Measurements from ENCODE around the gene FRMD4B.

The FRMD4B gene

DNA sequence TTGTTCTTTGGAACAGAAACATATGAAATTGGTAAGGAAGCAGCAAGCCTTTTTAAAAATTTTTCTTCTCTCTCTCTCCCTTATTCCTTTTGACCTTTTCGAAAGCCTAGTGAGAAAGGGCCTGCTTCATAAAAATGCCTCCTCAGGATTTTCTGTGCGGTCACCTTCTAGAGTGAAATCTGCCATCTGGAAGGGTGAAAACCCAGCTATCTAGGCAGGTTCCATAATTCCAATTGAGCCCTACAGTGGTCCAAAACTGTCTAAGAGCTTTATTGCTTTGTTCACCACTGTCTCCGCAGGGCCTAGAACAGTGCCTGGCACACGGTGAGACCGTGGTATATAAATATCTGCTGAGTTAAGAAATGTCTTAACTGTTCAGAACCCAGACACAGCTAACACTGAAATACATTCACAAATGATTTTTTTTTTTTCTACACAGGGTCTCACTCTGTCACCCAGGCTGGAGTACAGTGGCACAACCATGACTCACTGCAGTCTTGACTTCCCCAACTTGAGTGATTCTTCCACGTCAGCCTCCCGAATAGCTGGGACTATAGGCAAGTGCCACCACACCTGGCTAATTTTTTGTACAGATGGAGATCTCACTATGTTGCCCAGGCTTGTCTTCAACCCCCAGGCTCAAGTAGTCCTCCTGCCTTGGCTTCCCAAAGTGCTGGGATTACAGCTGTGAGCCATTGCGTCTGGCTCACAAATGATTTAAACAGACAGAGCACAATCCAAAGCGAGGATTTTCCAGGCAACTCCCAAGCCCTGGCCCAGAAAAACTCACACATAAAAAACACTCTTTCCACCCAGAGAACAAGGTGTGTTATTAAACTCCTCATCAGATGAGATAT is 64.4 kb downstream of the FRMD4B start:
- DNase-seq: no peak

DNA sequence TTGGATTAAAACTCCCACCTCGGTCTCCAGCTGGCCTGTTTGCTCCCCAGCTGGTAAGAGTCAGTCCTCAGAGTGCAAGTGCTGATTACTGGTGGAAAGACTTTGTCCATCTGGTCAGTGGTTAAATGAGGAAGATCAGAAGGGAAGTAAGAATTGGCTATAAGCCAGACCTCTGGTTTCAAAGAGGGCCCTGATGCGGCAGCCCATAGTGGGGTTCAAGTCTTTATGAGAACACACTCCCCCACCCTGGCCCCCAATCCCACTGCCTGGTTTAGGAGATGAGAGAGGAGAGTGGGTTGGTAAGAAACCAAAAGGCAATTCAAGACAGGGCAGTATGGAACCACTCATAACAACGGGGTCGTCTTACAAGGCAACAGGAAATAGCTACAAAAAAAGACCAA is 65.0 kb downstream of the FRMD4B start:
- no peak for DNase-seq

DNA sequence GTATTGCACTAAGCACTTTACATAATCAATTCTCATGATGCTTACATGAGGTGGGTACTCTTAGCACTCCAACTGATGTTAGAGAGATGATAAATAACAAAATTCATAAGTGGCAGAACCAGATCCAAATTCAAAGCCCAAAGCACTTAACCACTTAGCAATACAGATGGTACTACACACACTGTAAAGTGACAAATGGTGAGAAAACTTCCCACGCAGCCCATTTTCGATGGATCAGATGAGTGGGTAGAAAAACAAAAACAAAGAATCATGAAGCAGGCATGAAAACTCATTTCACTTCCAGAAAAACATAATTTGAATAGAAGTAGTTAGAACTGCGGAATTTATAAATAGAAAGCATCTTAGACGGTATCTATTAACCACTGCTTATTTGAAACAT is 66.2 kb downstream of the FRMD4B start:
- no peak for DNase-seq

DNA sequence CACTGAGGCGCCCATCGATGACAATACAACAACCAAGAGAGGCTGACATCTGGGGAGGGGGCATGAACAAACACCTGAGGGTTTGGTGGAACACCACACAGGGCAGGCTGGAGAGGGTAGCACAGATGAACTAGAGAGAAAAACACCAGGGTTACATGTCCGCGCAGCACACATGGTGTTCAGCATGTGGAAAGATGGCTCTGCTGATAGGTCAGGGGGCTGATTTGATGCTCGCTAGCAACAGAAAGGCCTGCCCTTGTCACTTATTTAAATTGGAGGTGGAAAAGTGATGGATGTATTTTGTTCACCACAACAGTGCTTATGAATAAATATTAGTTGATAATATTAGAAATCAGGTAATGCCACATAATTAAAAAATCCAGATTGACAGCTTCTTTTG is 67.5 kb downstream of the FRMD4B start:
- DNase-seq: no peak

DNA sequence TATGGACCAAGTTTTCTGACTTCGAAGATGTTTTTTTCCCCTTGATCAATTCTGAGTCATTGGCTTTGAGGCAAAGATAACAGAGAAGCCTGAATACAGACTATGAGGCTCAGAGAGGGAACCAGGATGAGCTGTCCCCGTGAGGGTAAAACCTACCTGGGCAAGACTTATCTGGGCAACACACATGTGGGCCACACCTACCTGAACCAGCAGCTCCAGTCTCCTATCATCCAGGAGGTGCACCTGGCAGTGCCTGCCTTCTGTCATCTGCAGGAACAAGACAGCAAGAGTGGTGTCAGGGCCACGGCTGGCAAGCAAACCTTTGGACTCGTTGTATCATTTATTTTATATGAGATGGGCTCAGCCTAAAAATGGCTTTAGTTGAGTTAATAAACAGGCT is 72.6 kb downstream of the FRMD4B start:
- DNase-seq: no peak

DNA sequence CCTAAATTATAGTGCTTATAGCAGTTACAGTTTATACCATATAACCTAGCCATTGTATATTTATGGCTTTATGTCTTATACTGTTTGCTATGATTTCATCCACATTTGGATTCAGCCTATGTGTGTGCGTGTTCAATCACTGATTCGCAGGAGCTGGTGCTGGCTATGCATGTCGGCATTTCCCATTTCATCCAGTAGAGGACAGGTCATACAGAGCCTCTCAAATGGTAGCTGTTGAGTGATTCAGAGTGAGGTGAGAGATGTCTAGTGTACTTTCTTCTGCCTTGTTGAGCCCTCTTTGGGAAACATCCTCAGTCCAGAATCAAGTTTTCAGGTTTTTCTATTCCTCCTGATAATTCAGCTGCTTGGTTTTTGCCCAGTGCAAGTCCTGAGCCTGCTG is 76.1 kb downstream of the FRMD4B start:
- no peak for DNase-seq

DNA sequence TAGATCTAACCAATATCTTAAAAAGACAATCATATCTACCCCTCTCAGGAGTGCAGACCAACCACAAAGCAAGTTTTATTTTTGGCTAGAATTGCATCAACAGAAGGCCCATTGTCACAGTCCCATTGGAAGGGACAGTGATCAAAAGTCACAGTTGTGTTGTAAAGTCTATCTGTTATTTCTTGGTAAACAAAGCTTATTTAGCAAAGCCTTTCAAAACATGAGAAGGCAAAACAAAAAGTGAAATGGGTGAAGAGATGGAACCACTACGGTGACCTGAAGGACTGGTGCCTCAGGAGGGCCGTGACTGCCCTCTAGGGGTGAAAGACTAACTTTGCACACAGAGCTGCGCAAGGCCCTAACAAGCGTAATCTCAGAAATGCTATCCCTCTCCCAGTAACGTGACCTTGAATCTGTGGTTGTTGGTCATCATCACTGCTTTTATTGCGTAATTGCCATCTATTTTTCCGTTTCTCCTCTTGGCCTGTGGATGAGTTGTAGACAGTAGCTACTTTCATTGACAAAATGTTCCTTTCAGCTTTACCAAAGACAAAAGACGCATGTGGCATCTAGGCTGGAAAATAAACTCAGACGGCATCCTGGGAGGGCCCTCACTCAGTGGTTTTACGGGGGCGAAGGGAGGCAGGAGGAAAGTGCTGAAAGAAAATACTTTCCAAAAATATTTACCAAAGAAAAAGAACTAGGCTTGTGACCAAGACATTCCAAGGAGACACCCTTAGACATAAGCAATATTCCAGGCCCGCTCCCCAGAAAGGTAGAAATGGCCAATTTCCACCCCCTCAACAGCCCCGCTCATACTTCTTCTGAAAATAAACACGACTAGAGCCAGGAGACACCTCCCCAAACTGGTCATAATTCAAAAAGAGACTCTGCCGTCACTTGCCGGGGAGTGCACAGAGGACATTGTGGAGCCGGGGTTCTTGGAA is 79.4 kb downstream of the FRMD4B start:
- peak; percentile 5 to 71 (median 42) for DNase-seq

DNA sequence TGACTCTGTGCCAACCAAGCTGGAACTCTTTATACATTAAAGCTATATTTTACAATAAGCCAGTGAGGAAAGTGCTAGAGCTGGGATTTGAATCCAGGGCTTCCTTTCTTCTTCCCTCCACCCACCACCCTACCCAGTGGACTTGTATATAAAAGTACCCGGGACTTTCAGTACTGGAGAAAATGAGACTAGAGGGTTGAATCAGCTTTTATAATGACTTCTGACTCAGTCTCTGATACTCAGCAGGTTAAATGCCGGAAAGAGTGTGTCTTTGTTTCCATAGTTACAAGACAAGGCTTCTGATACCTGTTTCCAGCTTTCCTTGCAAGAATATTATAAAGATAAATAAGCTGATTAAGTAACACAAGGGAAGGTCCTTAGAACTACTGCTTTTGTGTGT is 80.9 kb downstream of the FRMD4B start:
- DNase-seq: no peak

DNA sequence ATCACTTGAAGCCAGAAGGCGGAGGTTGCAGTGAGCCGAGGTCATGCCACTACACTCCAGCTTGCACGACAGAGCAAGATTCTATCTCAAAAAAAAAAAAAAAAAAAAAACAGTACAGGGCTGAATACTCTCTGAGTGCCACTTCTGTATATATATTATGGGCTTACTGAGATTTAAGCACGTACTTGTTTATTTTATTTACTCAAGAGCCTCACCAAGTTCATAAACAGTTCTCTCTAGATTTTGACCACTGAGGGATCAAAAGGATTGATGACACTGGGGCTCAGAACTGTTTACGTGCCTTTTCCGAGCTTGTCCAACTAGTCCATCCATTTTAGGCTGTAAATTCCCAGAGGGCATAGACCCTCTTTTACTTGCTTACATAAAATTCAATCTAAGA is 81.5 kb downstream of the FRMD4B start:
- no peak for DNase-seq

DNA sequence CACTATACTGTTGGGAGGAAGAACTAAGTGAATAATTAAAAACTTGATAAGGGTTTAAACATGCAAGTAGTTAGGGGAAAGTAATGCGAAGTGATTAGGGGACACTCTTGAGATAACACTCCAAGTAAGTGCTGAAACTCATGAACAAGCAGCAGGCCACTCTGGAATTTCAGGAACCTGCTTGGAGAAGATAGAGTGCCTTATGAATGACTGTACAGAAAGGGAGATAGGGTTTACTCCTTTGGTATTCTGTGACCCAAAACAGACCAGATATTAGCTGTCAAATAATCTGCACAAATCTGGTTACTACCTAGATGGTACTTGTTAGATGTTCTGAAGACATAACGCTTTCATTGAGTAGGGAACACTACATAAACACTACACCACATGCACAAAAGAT is 85.6 kb downstream of the FRMD4B start:
- DNase-seq: no peak

DNA sequence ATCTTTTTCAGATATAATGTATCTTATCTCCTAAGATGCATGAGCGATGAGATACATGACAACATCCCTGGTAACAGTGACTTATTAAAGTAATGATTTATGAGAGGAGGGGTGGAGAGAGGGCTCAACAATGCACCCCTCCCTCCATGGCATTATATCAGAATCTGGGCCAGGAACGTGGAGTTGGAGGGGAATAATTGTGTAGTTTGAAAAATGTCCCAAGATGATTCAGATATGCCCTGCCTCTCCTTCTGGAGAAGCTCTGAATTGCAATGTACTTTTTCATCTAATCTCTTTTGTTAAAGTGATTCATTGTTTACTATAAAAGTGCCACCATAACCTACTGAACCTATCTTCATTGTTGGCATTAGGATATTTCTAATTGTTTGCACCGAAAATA is 86.5 kb downstream of the FRMD4B start:
- DNase-seq: no peak

DNA sequence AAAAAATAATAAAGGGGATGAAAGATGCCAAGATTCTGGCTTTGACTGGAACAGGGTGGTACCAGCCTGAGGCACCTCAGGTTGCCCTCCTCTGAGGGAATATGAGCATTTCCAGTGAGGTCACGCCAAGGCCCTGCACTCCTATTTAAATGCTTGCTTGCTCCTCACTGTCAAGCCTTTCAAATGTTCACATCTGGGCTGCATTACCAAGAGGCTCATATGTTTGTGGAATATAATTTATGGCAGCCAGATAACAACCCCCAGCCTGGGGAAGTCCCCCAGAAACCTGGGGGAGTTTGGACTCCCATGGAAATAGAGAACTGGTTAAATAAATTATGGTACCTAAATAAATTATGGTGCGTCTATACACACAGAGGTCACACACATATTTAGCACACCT is 88.4 kb downstream of the FRMD4B start:
- DNase-seq: no peak

DNA sequence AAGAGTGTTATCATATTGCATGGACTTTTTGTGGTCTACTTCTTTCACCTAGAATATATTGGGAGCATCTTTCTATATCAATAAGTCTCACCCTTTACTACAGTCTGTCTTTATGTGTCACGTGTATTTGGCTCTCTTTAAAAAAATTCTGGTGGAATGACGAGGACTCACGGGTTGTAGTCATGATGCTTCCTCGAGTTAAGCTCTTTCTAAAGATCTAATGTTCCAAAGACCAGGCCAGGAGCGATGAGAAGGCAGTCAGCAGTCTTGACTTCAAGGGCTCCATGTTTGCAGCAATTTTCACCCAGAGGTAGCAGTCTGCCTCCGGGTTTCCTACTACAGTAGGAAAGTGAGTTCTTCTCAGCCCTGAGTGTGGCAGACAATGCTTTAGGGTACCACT is 88.9 kb downstream of the FRMD4B start:
- DNase-seq: no peak

DNA sequence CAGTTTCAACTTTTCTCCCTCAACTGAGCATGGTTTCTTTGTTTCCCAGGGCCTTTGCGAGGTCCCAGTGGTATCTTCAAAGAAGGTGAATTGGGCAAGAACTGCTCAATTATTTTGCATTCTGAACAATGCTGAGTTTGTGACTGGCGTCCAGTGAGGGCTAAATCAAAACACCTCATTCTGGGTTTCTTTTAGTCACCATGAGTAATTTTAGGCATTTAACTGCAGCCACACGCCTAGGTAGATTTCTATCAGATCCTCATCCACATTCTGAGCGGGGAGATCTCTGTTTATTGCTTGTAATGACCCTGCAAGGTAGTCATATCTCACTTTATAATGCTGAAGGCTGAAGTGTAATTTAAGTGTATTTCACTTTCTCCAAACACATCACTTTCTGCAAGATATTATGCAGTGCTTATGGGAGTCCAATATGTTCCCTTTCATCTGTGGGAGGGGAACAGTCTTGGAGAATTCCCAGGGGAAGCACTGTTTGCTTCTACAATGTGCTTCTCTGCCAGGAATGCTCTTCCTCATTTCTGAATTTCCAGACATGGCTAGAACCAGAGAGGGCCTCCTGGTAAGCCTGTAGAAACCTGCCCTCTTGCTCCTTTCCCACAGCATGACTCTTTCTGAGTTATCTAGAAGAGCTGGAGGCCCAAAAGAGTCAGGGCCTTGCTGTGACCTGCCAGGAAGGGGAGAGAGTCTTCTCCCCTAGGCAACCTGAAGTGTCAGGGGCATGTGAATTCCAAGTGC is 91.7 kb downstream of the FRMD4B start:
- DNase-seq: no peak

DNA sequence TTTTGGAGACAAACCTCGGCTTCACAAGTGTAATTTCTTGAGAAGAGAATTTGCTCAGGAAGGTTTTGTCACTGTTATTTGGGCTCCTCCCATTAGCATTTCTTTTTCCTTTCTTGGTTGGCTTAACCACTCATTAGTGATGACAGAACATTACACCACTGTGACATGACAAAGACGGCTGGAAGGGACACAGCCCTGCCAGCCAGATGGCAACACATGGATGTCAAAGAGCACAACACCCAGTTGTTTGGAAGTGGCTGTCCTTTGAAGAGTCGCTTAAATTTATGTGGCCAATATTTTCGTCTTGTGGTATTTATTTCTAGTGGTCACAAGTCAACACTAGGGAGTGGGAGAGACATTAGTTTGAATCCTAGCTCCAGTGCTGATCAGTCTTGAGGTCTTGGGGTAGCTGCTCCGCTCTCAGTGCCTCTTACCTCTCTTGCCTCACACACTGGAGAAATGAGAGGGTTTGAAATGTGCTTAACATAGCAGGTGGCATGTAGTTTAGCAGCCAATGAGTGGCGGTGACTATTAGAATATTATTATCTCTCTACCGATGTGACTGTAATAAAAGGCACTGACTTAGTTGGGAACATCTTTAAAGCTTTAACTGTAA is 92.8 kb downstream of the FRMD4B start:
- no peak for DNase-seq

DNA sequence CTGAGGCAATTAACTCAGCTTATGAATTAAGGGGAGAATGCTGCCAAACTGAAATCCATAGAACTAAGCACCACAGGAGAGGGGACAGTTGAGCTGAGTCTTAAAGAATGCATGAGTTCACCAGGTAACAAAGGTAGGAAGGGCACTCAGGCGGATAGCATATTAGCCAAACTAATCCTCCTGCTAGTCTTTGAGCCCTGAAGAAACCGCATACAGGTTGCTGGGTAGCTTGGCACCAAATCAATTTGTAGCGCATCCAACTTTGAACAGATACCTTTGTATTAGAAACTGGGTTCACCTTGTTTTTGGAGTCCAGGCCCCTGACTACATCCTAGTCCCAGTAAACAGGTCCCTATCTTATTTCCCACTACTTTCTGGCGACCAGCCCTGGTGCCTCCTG is 93.7 kb downstream of the FRMD4B start:
- DNase-seq: no peak

DNA sequence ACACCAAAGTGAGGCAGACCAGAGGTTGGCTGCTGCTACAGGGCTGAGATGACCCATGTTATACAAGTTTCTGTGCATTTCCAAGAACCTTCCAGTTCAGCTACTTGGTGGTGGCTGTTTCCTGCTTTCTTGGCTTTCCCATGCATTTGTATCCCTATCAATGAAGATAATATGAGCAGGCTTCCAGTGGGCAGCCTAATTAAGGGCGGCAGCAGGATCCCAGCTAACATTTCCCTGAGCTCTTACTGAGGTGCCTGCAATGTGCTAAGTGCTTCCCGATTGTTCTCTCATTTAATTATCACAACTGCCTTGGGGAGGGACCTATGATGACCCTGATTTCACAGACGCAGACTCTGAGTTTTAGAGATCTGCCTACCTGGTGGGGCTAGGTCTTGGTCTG is 95.5 kb downstream of the FRMD4B start:
- DNase-seq: no peak

DNA sequence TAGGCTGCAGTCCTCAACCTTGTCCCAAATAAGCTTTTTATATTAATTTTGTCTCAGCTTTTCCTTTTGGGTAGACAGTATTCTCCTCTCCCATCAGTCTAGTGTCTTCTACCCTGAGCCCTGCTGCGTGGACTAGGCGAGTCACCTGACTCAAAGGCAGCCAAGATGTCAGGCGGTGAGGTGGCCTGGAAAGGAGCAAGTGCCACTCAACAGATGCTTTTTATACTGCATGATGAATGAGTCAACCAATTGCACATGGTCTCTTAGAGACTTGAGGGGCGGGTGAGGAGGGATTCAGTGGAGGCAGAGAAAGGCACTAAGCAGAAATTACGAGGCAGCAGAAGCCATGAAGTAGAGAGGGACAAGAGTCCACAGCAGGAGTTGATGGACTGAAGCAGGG is 95.9 kb downstream of the FRMD4B start:
- no peak for DNase-seq

DNA sequence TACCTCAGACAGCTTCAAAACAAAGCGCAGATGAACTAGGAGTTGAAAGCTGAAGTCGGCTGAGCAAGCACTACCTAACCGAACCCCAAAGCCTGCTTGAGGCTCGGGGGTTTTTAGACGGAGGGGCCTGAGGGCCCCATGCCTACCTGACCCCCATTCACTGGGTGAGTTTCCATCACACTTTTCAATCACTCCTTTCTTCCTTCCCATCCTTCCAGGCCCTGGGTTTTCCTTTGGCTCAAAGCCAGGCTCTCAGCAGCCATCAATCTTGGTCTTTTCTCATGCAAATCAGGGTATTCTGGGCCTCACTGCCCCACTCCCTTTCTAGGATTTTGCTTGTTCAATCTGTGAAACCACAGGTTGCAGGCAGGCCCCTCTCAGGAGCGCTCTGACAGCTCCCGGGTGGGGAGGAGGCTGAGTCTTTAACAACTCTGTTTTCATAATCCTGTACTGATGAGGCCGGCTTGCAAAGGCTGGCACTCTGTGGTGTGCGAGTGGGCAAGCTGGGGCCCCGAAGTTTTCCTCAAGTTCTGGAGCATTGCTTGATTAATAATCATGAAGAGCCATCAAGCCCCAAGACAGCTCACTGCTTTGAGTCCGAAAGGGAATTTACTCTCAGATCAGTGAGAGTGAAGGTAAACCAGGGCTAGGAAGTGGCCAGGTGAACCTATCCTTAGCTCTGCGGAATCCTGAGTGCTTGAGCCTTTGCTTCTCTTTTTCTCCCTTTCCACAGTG is 97.6 kb downstream of the FRMD4B start:
- DNase-seq: no peak

DNA sequence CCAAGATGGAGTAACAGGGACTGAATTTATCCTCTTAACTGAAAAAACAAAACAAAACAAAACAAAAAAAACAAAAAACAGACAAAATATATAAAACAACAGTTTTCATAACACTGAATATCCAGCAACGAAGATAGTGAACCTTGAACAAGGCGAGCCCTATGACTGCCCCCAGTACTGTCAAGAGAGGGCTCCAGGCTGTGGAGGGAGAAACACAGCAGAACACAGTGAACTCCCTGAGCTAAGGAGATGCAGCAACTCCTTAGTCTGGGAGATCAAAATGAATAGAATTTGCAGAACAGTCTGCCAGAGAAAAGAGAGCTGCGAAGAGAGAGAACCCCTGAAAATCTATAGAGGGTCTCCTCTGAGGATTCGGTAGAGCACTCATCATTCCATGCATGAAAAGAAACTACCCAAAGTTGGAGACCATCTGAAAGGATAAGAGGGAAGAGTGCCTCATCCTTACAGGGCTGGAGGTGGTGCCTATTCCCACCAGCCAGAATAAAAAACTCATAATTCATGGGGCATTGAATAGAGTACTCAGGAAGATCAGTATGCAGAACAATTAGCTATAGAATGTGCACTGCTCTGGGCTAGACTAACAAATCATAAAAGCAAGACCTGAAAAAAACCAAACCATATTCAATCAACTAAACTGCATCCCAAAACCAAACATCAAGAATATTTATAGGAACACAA is 101.8 kb downstream of the FRMD4B start:
- no peak for DNase-seq

DNA sequence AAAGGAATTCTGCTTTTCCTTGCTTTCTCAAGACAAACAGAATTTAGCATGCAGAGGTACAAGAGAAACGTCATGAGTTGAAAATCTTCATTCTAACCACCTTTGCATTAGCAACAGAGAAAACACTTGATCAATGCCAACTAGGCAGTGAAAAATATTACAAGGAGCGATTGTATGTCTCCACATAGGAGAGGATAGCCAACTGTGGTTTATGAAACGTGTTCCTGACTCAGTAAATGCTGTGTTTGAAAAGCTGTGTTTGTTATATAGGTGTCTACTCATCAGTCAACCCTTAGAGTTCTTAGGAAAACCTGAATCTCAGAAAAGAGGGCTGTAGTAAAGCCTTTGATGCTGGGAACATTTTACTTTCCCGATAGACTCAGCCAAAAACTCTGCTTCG is 102.4 kb downstream of the FRMD4B start:
- DNase-seq: no peak

DNA sequence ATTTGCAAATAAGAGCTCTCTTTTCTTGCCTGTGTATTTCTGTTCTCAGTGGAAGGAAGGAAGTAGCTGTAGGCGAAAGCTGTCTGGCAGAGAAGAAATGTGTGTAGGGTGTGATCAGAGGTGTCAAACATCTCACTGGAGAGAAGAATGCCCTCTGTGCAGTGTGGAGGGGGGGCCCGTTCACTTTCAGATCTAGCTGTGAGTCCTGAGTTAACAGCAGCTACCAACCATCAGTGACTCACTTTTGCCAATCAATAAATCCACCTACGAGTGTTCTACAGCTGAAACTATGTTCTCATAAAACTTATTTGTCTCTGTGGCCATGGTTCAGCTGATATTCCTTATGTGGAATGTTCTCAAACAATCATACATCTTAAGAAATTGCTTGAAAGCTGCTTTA is 103.7 kb downstream of the FRMD4B start:
- DNase-seq: no peak

Data from stimulated activated naive CD4-positive, alpha-beta T cell (primary cell).